ENCODE results near the gene NEMP1. TPM values are rescaled to one million over a fixed set of nuclear protein-coding genes. Genes with fewer than 3 reads are reported as not detected.

Gene NEMP1
- total and polyA plus RNA-seq, 2 donors (not counting 1 experiment from before 2014, with no cell fraction given), result 8.4 to 11.1 TPM

DNA sequence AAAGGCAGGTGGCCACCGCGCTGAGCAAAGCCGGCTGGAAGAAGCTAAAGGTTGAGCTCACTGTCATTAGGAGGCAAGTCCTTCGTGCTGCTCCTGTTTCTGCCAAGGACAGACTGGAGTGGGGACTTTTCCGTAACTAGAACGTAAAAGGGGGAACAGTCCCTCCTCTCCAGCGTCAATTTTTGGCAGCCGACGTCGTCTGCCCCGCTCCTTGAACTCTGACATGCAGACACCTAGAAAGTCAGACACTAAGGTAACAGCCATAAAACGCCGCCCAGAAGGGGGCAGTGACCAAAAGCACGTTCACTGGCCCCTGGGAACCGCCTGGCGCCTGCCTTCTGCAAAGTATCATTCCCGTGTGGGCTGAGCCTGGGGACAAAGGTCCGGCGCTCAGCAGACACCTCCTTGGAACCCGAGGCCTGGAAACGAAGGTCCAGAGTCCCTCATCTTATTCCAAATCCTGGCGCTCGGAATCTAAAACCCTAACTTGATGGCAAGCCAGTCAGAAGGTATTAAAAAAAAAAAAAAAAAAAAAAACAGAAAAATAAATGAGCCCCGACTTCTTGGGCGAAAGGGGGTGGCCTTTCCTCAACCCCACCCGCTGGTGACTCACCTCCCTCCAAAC is 48.6 kb upstream of the NEMP1 start:
- Histone ChIP-seq H3K27me3 (ENCODE audit: control insufficient read depth, insufficient read depth, low read length) (no peaks in the 10 kb centered on the region), H3K36me3 (ENCODE audit: control insufficient read depth, insufficient read depth, low read length) (peaks cover 4% of the 10 kb centered on the region), H3K79me2 (ENCODE audit: control insufficient read depth, insufficient read depth, low read length) (peaks cover 37% of the 10 kb centered on the region), H2AFZ (ENCODE audit: low read length) (no peak overlapping the region), H4K20me1 (ENCODE audit: control insufficient read depth, extremely low read depth, insufficient read depth, low read length) (no peaks in the 10 kb centered on the region), H3K27ac (ENCODE audit: insufficient read depth, low read length) (peak overlapping the region; percentile 19), H3K4me2 (ENCODE audit: extremely low read depth, insufficient read depth, low read length) (peak overlapping the region; percentile 91), H3K9me3 (ENCODE audit: control insufficient read depth, insufficient read depth, low read depth, low read length) (no peaks in the 10 kb centered on the region), H3K4me1 (ENCODE audit: control insufficient read depth, extremely low read depth, insufficient read depth, low read length) (peaks cover 20% of the 10 kb centered on the region), H3K4me3 (replicated peaks in 1 of 4; ENCODE audit: control extremely low read depth in 1 of 4, insufficient read depth in 1 of 4, low read depth in 3 of 4, low read length in 4 of 4) (peak overlapping the region; percentile 65 to 86 (median 76)), H3K9ac (ENCODE audit: insufficient read depth, low read length) (peak overlapping the region; percentile 20)
- DNase-seq (ENCODE audit: low read depth in 2 of 2), result peak in 1 of 2 donors; percentile 64
- TF ChIP-seq, protein P1, sequence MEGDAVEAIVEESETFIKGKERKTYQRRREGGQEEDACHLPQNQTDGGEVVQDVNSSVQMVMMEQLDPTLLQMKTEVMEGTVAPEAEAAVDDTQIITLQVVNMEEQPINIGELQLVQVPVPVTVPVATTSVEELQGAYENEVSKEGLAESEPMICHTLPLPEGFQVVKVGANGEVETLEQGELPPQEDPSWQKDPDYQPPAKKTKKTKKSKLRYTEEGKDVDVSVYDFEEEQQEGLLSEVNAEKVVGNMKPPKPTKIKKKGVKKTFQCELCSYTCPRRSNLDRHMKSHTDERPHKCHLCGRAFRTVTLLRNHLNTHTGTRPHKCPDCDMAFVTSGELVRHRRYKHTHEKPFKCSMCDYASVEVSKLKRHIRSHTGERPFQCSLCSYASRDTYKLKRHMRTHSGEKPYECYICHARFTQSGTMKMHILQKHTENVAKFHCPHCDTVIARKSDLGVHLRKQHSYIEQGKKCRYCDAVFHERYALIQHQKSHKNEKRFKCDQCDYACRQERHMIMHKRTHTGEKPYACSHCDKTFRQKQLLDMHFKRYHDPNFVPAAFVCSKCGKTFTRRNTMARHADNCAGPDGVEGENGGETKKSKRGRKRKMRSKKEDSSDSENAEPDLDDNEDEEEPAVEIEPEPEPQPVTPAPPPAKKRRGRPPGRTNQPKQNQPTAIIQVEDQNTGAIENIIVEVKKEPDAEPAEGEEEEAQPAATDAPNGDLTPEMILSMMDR (conservative IDR thresholded peaks at IDR 0.05 in 1 of 2, IDR thresholded peaks at IDR 0.05 in 1 of 2; ENCODE audit: low read depth in 1 of 2, low read length in 2 of 2), result peak in 1 of 2 donors; percentile 53
- TF ChIP-seq EZH2 (IDR thresholded peaks at IDR 0.05; ENCODE audit: low read length, missing control alignments), result no peak

DNA sequence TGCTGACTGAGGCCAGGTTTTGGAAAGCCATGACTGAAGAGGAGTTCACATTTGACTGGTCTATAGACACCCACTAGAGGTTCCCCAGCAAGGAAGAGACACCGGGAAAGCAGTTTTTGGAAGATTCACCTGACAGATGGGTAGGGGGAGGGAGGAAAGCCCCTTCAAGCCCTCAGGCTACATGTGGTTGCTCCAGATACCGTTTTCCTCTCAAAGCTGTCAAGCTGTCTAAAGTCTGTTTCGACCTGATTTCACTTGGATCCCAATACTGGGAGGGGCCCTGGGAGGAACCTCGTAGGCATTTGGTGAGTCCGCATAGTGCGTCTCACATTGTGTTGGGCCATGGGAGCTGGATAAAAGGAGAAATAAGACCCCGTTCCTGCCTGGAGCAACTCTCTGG is 48.0 kb upstream of the NEMP1 start:
- no peak overlapping the region for H2AFZ ChIP-seq (ENCODE audit: low read length)
- peaks cover 30% of the 10 kb centered on the region for H3K79me2 ChIP-seq (ENCODE audit: control insufficient read depth, insufficient read depth, low read length)
- H3K27ac ChIP-seq (ENCODE audit: insufficient read depth, low read length), result no peak overlapping the region
- H3K36me3 ChIP-seq (ENCODE audit: control insufficient read depth, insufficient read depth, low read length), result no peaks in the 10 kb centered on the region
- no peaks in the 10 kb centered on the region for H3K27me3 ChIP-seq (ENCODE audit: control insufficient read depth, insufficient read depth, low read length)
- peak overlapping the region in 1 of 4 experiments; percentile 70 for H3K4me3 ChIP-seq (replicated peaks in 1 of 4; ENCODE audit: control extremely low read depth in 1 of 4, insufficient read depth in 1 of 4, low read depth in 3 of 4, low read length in 4 of 4)
- H3K9ac ChIP-seq (ENCODE audit: insufficient read depth, low read length), result no peak overlapping the region
- peaks cover 14% of the 10 kb centered on the region for H3K4me1 ChIP-seq (ENCODE audit: control insufficient read depth, extremely low read depth, insufficient read depth, low read length)
- no peak overlapping the region for H3K4me2 ChIP-seq (ENCODE audit: extremely low read depth, insufficient read depth, low read length)
- no peaks in the 10 kb centered on the region for H4K20me1 ChIP-seq (ENCODE audit: control insufficient read depth, extremely low read depth, insufficient read depth, low read length)
- no peak for DNase-seq (ENCODE audit: low read depth in 2 of 2)
- TF ChIP-seq, protein P1 (conservative IDR thresholded peaks at IDR 0.05 in 1 of 2, IDR thresholded peaks at IDR 0.05 in 1 of 2; ENCODE audit: low read depth in 1 of 2, low read length in 2 of 2), result no peak
- no peak for TF ChIP-seq EZH2 (IDR thresholded peaks at IDR 0.05; ENCODE audit: low read length, missing control alignments)
- H3K9me3 ChIP-seq (ENCODE audit: control insufficient read depth, insufficient read depth, low read depth, low read length), result no peaks in the 10 kb centered on the region

DNA sequence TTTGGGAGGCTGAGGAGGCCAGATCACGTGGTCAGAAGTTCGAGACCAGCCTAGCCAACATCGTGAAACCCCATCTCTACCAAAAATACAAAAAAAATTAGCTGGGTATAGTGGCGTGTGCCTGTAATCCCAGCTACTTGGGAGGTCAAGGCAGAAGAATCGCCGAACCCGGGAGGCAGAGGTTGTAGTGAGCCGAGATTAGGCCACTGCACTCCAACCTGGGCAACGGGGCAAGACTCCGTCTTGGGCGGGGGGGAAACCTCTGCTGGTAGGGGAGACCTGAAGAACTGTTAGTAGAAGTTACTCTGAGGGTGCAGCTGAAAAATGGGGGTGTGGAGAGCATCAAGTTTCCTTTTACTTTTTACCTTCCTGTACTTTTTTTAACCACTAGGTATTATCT is 47.5 kb upstream of the NEMP1 start:
- no peak overlapping the region for H3K4me3 ChIP-seq (replicated peaks in 1 of 4; ENCODE audit: control extremely low read depth in 1 of 4, insufficient read depth in 1 of 4, low read depth in 3 of 4, low read length in 4 of 4)
- H4K20me1 ChIP-seq (ENCODE audit: control insufficient read depth, extremely low read depth, insufficient read depth, low read length), result no peaks in the 10 kb centered on the region
- peaks cover 25% of the 10 kb centered on the region for H3K79me2 ChIP-seq (ENCODE audit: control insufficient read depth, insufficient read depth, low read length)
- H3K9me3 ChIP-seq (ENCODE audit: control insufficient read depth, insufficient read depth, low read depth, low read length), result no peaks in the 10 kb centered on the region
- no peak for TF ChIP-seq EZH2 (IDR thresholded peaks at IDR 0.05; ENCODE audit: low read length, missing control alignments)
- TF ChIP-seq, protein P1 (conservative IDR thresholded peaks at IDR 0.05 in 1 of 2, IDR thresholded peaks at IDR 0.05 in 1 of 2; ENCODE audit: low read depth in 1 of 2, low read length in 2 of 2), result no peak
- H3K36me3 ChIP-seq (ENCODE audit: control insufficient read depth, insufficient read depth, low read length), result no peaks in the 10 kb centered on the region
- H3K9ac ChIP-seq (ENCODE audit: insufficient read depth, low read length), result no peak overlapping the region
- H2AFZ ChIP-seq (ENCODE audit: low read length), result no peak overlapping the region
- H3K27ac ChIP-seq (ENCODE audit: insufficient read depth, low read length), result no peak overlapping the region
- DNase-seq (ENCODE audit: low read depth in 2 of 2), result no peak
- H3K4me1 ChIP-seq (ENCODE audit: control insufficient read depth, extremely low read depth, insufficient read depth, low read length), result peaks cover 11% of the 10 kb centered on the region
- no peak overlapping the region for H3K4me2 ChIP-seq (ENCODE audit: extremely low read depth, insufficient read depth, low read length)
- no peaks in the 10 kb centered on the region for H3K27me3 ChIP-seq (ENCODE audit: control insufficient read depth, insufficient read depth, low read length)

Data from fibroblast of lung (primary cell).